HL-60 (cell line): Measurements from ENCODE around the gene MOGAT1.

Source experiments
- DNase-seq, 2 experiments: peaks; one replicate each; pipeline ENCODE4 v3.0.0-alpha.2; 2010 to 2020; ENCODE audit warnings: low read depth in 1 of 2, low spot score in 1 of 2
- H3K27ac ChIP-seq: fragments of 250-450 bp; sonication (Bioruptor Pico); replicated peaks from 2 replicates; pipeline ENCODE4 v1.5.1; 2020; ENCODE audit warnings: mild to moderate bottlenecking, moderate library complexity
- H3K27me3 ChIP-seq: fragments of 250-450 bp; sonication (Bioruptor Pico); 2 replicates; pipeline ENCODE4 v1.5.1; 2021; ENCODE audit warnings: mild to moderate bottlenecking, moderate library complexity; ENCODE audit not compliant: insufficient read depth, poor library complexity, severe bottlenecking
- H3K4me3 ChIP-seq: replicated peaks from 2 replicates; pipeline ENCODE4 v1.5.1; 2011; ENCODE audit warnings: mild to moderate bottlenecking, control low read depth, low read length; ENCODE audit not compliant: insufficient read depth
- GABPA ChIP-seq: IDR thresholded peaks from 2 replicates; pipeline ENCODE4 v1.6.1; 2012; ENCODE audit warnings: low read depth
- POLR2AphosphoS5 ChIP-seq: IDR thresholded peaks from 2 replicates; pipeline ENCODE4 v1.6.1; 2012; ENCODE audit warnings: low read depth
- SPI1 ChIP-seq: IDR thresholded peaks from 2 replicates; pipeline ENCODE4 v1.6.1; 2012; ENCODE audit warnings: low read depth, mild to moderate bottlenecking, borderline replicate concordance
- TF ChIP-seq, protein P1 (sequence below): IDR thresholded peaks from 2 replicates; pipeline ENCODE4 v1.6.1; 2012; ENCODE audit warnings: low read depth; ENCODE audit not compliant: insufficient replicate concordance
- TF ChIP-seq, protein P2 (sequence below): IDR thresholded peaks from one replicate; pipeline ENCODE4 v1.5.1; 2011; ENCODE audit warnings: low read length, control low read depth, inconsistent platforms; ENCODE audit not compliant: insufficient read depth

Gene MOGAT1

DNA sequence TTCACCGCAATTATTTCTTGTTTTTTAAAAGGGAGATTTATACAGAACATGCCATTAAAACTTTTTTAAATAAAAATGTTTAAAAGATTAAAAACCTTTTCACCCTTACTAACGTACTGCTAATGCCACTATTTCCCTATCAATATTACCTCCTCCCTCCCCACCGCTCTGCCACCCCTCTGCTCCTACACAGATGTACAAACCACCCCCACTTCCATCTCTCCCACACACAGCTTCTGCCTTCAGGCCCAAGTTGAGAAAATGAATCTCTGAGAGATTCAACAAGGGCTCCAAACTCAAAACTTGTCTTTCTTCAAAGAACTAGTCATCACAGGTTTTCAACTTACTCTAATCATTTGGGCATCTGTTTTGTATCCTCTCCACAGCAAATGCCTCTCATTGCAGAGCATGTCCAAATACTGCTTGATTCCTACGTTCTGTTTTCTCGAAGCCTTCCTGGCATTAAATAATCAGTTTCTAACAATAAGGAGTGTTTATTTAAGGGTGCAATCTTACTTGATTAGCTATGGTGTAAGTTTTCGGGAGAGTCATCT lies 47.6 kb upstream of the MOGAT1 start:
- TF ChIP-seq GABPA (no peak), POLR2AphosphoS5 (no peak), SPI1 (no peak)
- TF ChIP-seq, protein P1, sequence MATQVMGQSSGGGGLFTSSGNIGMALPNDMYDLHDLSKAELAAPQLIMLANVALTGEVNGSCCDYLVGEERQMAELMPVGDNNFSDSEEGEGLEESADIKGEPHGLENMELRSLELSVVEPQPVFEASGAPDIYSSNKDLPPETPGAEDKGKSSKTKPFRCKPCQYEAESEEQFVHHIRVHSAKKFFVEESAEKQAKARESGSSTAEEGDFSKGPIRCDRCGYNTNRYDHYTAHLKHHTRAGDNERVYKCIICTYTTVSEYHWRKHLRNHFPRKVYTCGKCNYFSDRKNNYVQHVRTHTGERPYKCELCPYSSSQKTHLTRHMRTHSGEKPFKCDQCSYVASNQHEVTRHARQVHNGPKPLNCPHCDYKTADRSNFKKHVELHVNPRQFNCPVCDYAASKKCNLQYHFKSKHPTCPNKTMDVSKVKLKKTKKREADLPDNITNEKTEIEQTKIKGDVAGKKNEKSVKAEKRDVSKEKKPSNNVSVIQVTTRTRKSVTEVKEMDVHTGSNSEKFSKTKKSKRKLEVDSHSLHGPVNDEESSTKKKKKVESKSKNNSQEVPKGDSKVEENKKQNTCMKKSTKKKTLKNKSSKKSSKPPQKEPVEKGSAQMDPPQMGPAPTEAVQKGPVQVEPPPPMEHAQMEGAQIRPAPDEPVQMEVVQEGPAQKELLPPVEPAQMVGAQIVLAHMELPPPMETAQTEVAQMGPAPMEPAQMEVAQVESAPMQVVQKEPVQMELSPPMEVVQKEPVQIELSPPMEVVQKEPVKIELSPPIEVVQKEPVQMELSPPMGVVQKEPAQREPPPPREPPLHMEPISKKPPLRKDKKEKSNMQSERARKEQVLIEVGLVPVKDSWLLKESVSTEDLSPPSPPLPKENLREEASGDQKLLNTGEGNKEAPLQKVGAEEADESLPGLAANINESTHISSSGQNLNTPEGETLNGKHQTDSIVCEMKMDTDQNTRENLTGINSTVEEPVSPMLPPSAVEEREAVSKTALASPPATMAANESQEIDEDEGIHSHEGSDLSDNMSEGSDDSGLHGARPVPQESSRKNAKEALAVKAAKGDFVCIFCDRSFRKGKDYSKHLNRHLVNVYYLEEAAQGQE = no peak
- TF ChIP-seq, protein P2, sequence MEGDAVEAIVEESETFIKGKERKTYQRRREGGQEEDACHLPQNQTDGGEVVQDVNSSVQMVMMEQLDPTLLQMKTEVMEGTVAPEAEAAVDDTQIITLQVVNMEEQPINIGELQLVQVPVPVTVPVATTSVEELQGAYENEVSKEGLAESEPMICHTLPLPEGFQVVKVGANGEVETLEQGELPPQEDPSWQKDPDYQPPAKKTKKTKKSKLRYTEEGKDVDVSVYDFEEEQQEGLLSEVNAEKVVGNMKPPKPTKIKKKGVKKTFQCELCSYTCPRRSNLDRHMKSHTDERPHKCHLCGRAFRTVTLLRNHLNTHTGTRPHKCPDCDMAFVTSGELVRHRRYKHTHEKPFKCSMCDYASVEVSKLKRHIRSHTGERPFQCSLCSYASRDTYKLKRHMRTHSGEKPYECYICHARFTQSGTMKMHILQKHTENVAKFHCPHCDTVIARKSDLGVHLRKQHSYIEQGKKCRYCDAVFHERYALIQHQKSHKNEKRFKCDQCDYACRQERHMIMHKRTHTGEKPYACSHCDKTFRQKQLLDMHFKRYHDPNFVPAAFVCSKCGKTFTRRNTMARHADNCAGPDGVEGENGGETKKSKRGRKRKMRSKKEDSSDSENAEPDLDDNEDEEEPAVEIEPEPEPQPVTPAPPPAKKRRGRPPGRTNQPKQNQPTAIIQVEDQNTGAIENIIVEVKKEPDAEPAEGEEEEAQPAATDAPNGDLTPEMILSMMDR = no peak
- DNase-seq = peak in 1 of 2 experiments; percentile 13
- Histone ChIP-seq H3K27ac (peak overlapping the region; percentile 78), H3K4me3 (no peak overlapping the region), H3K27me3 (no peaks in the 10 kb centered on the region)

DNA sequence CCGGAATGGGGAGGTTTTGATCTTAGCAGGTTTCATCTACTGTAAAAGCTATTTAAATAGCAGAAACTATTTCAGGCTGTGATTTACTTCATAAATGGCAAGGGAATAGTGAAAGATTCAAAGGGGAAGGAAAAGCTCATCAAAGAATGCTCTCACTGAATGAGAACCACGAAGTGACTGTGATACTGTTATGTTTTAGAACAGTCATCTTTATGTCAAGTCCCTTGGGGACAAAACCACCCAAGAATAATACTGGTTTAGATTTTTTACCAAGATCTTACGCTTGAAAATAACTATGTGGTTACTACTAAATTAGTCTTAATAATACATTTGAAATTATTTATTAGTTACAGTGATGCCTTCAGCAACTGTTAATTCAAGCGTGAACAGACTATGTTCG lies 43.7 kb upstream of the MOGAT1 start:
- Histone ChIP-seq H3K27me3 (no peaks in the 10 kb centered on the region), H3K4me3 (no peak overlapping the region), H3K27ac (no peak overlapping the region)
- TF ChIP-seq GABPA (no peak), SPI1 (no peak), POLR2AphosphoS5 (no peak)
- TF ChIP-seq, protein P2 = no peak
- TF ChIP-seq, protein P1 = no peak
- no peak for DNase-seq

DNA sequence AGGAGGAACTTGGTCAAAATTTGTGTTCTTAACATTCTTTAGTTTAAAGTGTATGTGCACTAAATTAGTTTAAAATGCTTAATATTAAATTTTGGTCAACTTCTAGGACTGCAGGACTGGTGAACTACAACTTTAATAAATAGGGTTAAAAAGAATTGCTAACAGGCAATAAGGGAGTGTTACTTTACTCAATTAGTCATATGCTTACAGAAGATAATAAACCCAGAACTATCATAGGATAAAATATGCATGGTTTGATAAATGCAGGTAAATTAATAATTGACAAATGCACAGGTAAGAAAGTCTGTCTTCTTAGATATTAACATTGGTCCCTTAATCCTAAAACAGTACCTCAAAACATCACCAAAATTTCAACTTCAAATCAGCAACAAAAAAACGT lies 36.2 kb upstream of the MOGAT1 start:
- no peak for DNase-seq
- TF ChIP-seq, protein P2 = no peak
- no peak for TF ChIP-seq GABPA
- TF ChIP-seq, protein P1 = no peak
- TF ChIP-seq SPI1 = no peak
- no peak for TF ChIP-seq POLR2AphosphoS5
- Histone ChIP-seq H3K4me3 (no peak overlapping the region), H3K27me3 (no peaks in the 10 kb centered on the region), H3K27ac (no peak overlapping the region)
